Caco-2 (cell line): ENCODE results near the gene PCAT6. TPM values are rescaled to one million over a fixed set of nuclear protein-coding genes. Genes with fewer than 3 reads are reported as not detected.

Experiments used
- BruUV-seq: library from RNA; stranded (reverse); fragments of 400-500 nt; replicated peaks from 2 replicates; lab custom pipeline; 2021; lab: Mats Ljungman, UMichigan
- CTCF ChIA-PET: fragments of 300-600 bp; sonication (Branson Sonifier 250); formaldehyde crosslinking; loops from one replicate; lab custom pipeline; 2022; ENCODE audit warnings: antibody characterized with exemption; lab: Charles Lee
- POLR2A ChIA-PET: fragments of 300-600 bp; sonication (Branson Sonifier 250); formaldehyde crosslinking; loops from one replicate; lab custom pipeline; 2022; ENCODE audit warnings: antibody characterized with exemption; lab: Charles Lee
- DNase-seq, 2 experiments: peaks; one replicate each; pipeline versions ENCODE4 v3.0.0 to v3.0.0-alpha.2; 2020 to 2022
- H3K27me3 ChIP-seq: replicated peaks from 2 replicates; pipeline ENCODE4 v1.6.0; 2011; ENCODE audit warnings: low read length; ENCODE audit not compliant: control insufficient read depth, insufficient read depth
- H3K36me3 ChIP-seq: 2 replicates; pipeline ENCODE4 v1.5.1; 2011; ENCODE audit warnings: low read length; ENCODE audit not compliant: control insufficient read depth, insufficient read depth
- H3K4me1 ChIP-seq: fragments of 250-450 bp; sonication (Bioruptor Pico); 2 replicates; pipeline ENCODE4 v1.5.1; 2020; ENCODE audit warnings: mild to moderate bottlenecking
- H3K4me3 ChIP-seq: 2 replicates; pipeline ENCODE4 v1.5.1; 2011; ENCODE audit warnings: low read depth, mild to moderate bottlenecking, control low read depth, low read length
- H3K9me3 ChIP-seq: fragments of 250-450 bp; sonication (Bioruptor Pico); 2 replicates; pipeline ENCODE4 v1.5.1; 2020; ENCODE audit warnings: mild to moderate bottlenecking, moderate library complexity
- H3K27ac Mint-ChIP-seq: one replicate; pipeline ENCODE4 v1.8.0; 2022; ENCODE audit warnings: mixed read lengths; ENCODE audit not compliant: unreplicated experiment
- H3K27me3 Mint-ChIP-seq: one replicate; pipeline ENCODE4 v1.8.0; 2022; ENCODE audit warnings: mixed read lengths; ENCODE audit not compliant: insufficient read depth, unreplicated experiment
- H3K36me3 Mint-ChIP-seq: one replicate; pipeline ENCODE4 v1.8.0; 2022; ENCODE audit warnings: mild to moderate bottlenecking, mixed read lengths; ENCODE audit not compliant: insufficient read depth, unreplicated experiment
- H3K4me1 Mint-ChIP-seq: one replicate; pipeline ENCODE4 v1.8.0; 2022; ENCODE audit warnings: low read depth, mixed read lengths; ENCODE audit not compliant: unreplicated experiment
- H3K4me3 Mint-ChIP-seq: one replicate; pipeline ENCODE4 v1.8.0; 2022; ENCODE audit warnings: mild to moderate bottlenecking, moderate library complexity, mixed read lengths; ENCODE audit not compliant: unreplicated experiment
- H3K9me3 Mint-ChIP-seq: one replicate; pipeline ENCODE4 v1.8.0; 2022; ENCODE audit warnings: mixed read lengths; ENCODE audit not compliant: unreplicated experiment
- CTCF ChIP-seq, 2 experiments: fragments of 200-600 bp in 1 of 2; IDR thresholded peaks; 1 replicate in 1 of 2; 2 replicates in 1 of 2; pipeline versions ENCODE4 v1.5.1 to v1.8.0; 2011 to 2022; ENCODE audit warnings: antibody characterized with exemption in 1 of 2, control low read depth in 1 of 2, inconsistent platforms in 1 of 2, low read depth in 1 of 2, low read length in 1 of 2, mild to moderate bottlenecking in 1 of 2, moderate library complexity in 1 of 2; ENCODE audit not compliant: insufficient read depth in 1 of 2, severe bottlenecking in 1 of 2, unreplicated experiment in 1 of 2
- intact Hi-C: fragments of 100-400 bp; cut with micrococcal nuclease; formaldehyde crosslinking; loops from one replicate; pipeline ENCODE4 v1.10.0; 2022; ENCODE audit not compliant: unreplicated experiment
- total RNA-seq: library from RNA; stranded (reverse); gene quantifications from 2 replicates; pipeline ENCODE4 v1.2.3, GENCODE V29; 2022

The PCAT6 gene
- total RNA-seq, 1 experiment from 2014 or later = not detected

- ChIA-PET POLR2A (no interaction called here), CTCF (no interaction called here)
- no TSS peak for BruUV-seq
- intact Hi-C loops = no loop called here
- DNase-seq = no peak
- H3K36me3 ChIP-seq = no peaks in the 10 kb centered on the region
- no peaks in the 10 kb centered on the region for H3K4me1 ChIP-seq
- peaks cover 45% of the 10 kb centered on the region for H3K36me3 Mint-ChIP-seq
- no peaks in the 10 kb centered on the region for H3K9me3 Mint-ChIP-seq
- no peaks in the 10 kb centered on the region for H3K27me3 Mint-ChIP-seq
- no peaks in the 10 kb centered on the region for H3K27me3 ChIP-seq
- TF ChIP-seq CTCF (IDR thresholded peaks at IDR 0.05; ENCODE audit: insufficient read depth in 1 of 2, low read depth in 1 of 2, low read length in 1 of 2, severe bottlenecking in 1 of 2, unreplicated experiment in 1 of 2) = no peak
- H3K9me3 ChIP-seq = no peaks in the 10 kb centered on the region
- H3K4me1 Mint-ChIP-seq = no peaks in the 10 kb centered on the region
- H3K4me3 Mint-ChIP-seq = no peak overlapping the region
- H3K27ac Mint-ChIP-seq = no peak overlapping the region
- no peak overlapping the region for H3K4me3 ChIP-seq
Measured at GRCh38 chr1:202770135-202770534, 40.6 kb upstream of the PCAT6 start.

GRCh38 chr1:202781180-202781579 lies 29.6 kb upstream of the PCAT6 start:
- Mint-ChIP-seq H3K4me3 (no peak overlapping the region), H3K27ac (no peak overlapping the region), H3K4me1 (no peaks in the 10 kb centered on the region), H3K27me3 (no peaks in the 10 kb centered on the region), H3K9me3 (no peaks in the 10 kb centered on the region), H3K36me3 (no peaks in the 10 kb centered on the region)
- intact Hi-C loops = no loop called here
- H3K27me3 ChIP-seq = no peaks in the 10 kb centered on the region
- DNase-seq = no peak
- no peak overlapping the region for H3K4me3 ChIP-seq
- H3K9me3 ChIP-seq = no peaks in the 10 kb centered on the region
- H3K36me3 ChIP-seq = no peaks in the 10 kb centered on the region
- no peaks in the 10 kb centered on the region; the same call in 1 of the 2 replicates for H3K4me1 ChIP-seq
- CTCF ChIA-PET = interaction anchor here (1.2 kb wide), 1 partner anchor 8 kb away, joined by 3 read pairs; no protein-coding TSS in a partner anchor
- no TSS peak for BruUV-seq
- POLR2A ChIA-PET = no interaction called here
- no peak for TF ChIP-seq CTCF (IDR thresholded peaks at IDR 0.05; ENCODE audit: insufficient read depth in 1 of 2, low read depth in 1 of 2, low read length in 1 of 2, severe bottlenecking in 1 of 2, unreplicated experiment in 1 of 2)

- no peak for DNase-seq
- H3K9me3 Mint-ChIP-seq = no peaks in the 10 kb centered on the region
- CTCF ChIA-PET = no interaction called here
- H3K27me3 ChIP-seq = no peaks in the 10 kb centered on the region
- TF ChIP-seq CTCF (IDR thresholded peaks at IDR 0.05; ENCODE audit: insufficient read depth in 1 of 2, low read depth in 1 of 2, low read length in 1 of 2, severe bottlenecking in 1 of 2, unreplicated experiment in 1 of 2) = no peak
- H3K4me1 Mint-ChIP-seq = peaks cover 18% of the 10 kb centered on the region
- H3K9me3 ChIP-seq = no peaks in the 10 kb centered on the region
- H3K36me3 ChIP-seq = no peaks in the 10 kb centered on the region
- no peaks in the 10 kb centered on the region for H3K27me3 Mint-ChIP-seq
- no TSS peak for BruUV-seq
- H3K4me3 ChIP-seq = no peak overlapping the region
- POLR2A ChIA-PET = no interaction called here
- no peak overlapping the region for H3K4me3 Mint-ChIP-seq
- intact Hi-C loops = no loop called here
- H3K36me3 Mint-ChIP-seq = peaks cover 4% of the 10 kb centered on the region
- peaks cover 9% of the 10 kb centered on the region for H3K4me1 ChIP-seq
- H3K27ac Mint-ChIP-seq = no peak overlapping the region
Measured at GRCh38 chr1:202786804-202787203, 23.9 kb upstream of the PCAT6 start.
